NB4 (cell line): Measurements from ENCODE around the gene TIGAR.

Source experiments
- DNase-seq: peaks from one replicate; pipeline ENCODE4 v3.0.0; 2010; ENCODE audit warnings: low read depth
- H3K4me3 ChIP-seq: one replicate; pipeline ENCODE4 v1.5.1; 2011; ENCODE audit warnings: mild to moderate bottlenecking, low read depth, low read length, moderate library complexity
- CTCF ChIP-seq: IDR thresholded peaks from one replicate; pipeline ENCODE4 v1.5.1; 2012; ENCODE audit warnings: low read depth, low read length
- MAX ChIP-seq: IDR thresholded peaks from 2 replicates; pipeline ENCODE4 v1.6.1; 2011; ENCODE audit warnings: low read depth, low read length
- MYC ChIP-seq: IDR thresholded peaks from 2 replicates; pipeline ENCODE4 v1.6.1; 2011; ENCODE audit warnings: low read depth, low read length
- POLR2A ChIP-seq: IDR thresholded peaks from 2 replicates; pipeline ENCODE4 v1.6.1; 2011; ENCODE audit warnings: mild to moderate bottlenecking; ENCODE audit not compliant: insufficient read length; ENCODE audit errors: extremely low read depth

The TIGAR gene

GRCh38 chr12:4283512-4284255 is 37.3 kb upstream of the TIGAR start:
- TF ChIP-seq MAX (no peak), MYC (no peak), CTCF (no peak), POLR2A (no peak)
- no peak for DNase-seq
- H3K4me3 ChIP-seq, result no peak overlapping the region

GRCh38 chr12:4284306-4284705 is 36.7 kb upstream of the TIGAR start:
- no peak overlapping the region for H3K4me3 ChIP-seq
- DNase-seq, result no peak
- TF ChIP-seq CTCF (no peak), POLR2A (no peak), MYC (no peak), MAX (no peak)

GRCh38 chr12:4285070-4285469 is 35.9 kb upstream of the TIGAR start:
- no peak overlapping the region for H3K4me3 ChIP-seq
- DNase-seq, result no peak
- no peak for TF ChIP-seq MYC
- TF ChIP-seq MAX, result no peak
- TF ChIP-seq POLR2A, result no peak
- TF ChIP-seq CTCF, result no peak

GRCh38 chr12:4286228-4286627 is 34.8 kb upstream of the TIGAR start:
- peak; percentile 55 for DNase-seq
- no peak overlapping the region for H3K4me3 ChIP-seq
- TF ChIP-seq POLR2A (no peak), MAX (no peak), CTCF (no peak), MYC (no peak)

GRCh38 chr12:4286771-4287317 is 34.2 kb upstream of the TIGAR start:
- no peak overlapping the region for H3K4me3 ChIP-seq
- no peak for TF ChIP-seq MAX
- TF ChIP-seq POLR2A, result peak; percentile 20
- no peak for DNase-seq

- no peak for DNase-seq
- no peak for TF ChIP-seq MYC
- TF ChIP-seq CTCF, result no peak
- no peak overlapping the region for H3K4me3 ChIP-seq
These were observed 33.4 kb upstream of the TIGAR start for GRCh38 chr12:4287325-4288211.
